A549 (cell line): ENCODE data around the gene PCDH9. TPM values are rescaled to one million over a fixed set of nuclear protein-coding genes. Genes with fewer than 3 reads are reported as not detected.

ENCODE experiments used
- ATAC-seq, 2 experiments: fragments of 200-7000 bp in 1 of 2; fragments of >200 bp in 1 of 2; cut with Nextera tagmentation in 1 of 2; cut with Tn5 transposase in 1 of 2; 3 replicates each; pipeline versions ENCODE4 v1.8.0 to v1.9.1; 2018 to 2020; ENCODE audit warnings: mild to moderate bottlenecking in 1 of 2, moderate library complexity in 1 of 2
- CTCF ChIA-PET: fragments of 300-600 bp; sonication (Branson Sonifier 250); formaldehyde crosslinking; extraction: SDS; loops from one replicate; lab custom pipeline; 2021; ENCODE audit warnings: antibody characterized with exemption, inconsistent platforms; lab: Yijun Ruan, JAX
- POLR2A ChIA-PET: fragments of 350-600 bp; formaldehyde crosslinking; extraction: SDS; loops from one replicate; lab custom pipeline; 2021; ENCODE audit warnings: antibody characterized with exemption, inconsistent platforms; lab: Yijun Ruan, JAX
- DNase-seq, 2 experiments: peaks; one replicate each; pipeline versions ENCODE4 v3.0.0 to v3.0.0-alpha.2; 2011 to 2016; ENCODE audit warnings: low read depth in 1 of 2, low spot score in 1 of 2
- FAIRE-seq: peaks from 2 replicates; lab custom pipeline; 2011; peaks lifted over from hg19 to GRCh38; lab: Jason Lieb, UNC
- H3K27ac ChIP-seq, 2 experiments: fragments of >200 bp; sonication (Bioruptor Twin); formaldehyde crosslinking; 3 replicates each; pipeline ENCODE4 v1.5.1; 2016 to 2017
- H3K4me1 ChIP-seq: fragments of >200 bp; sonication (Bioruptor Twin); formaldehyde crosslinking; 3 replicates; pipeline ENCODE4 v1.6.1; 2016
- H3K4me2 ChIP-seq: fragments of >200 bp; sonication (Bioruptor Twin); formaldehyde crosslinking; 3 replicates; pipeline ENCODE4 v1.6.1; 2016
- H3K4me3 ChIP-seq: fragments of >200 bp; sonication (Bioruptor Twin); formaldehyde crosslinking; 3 replicates; pipeline ENCODE4 v1.5.1; 2016
- H3K9me3 ChIP-seq: fragments of >200 bp; sonication (Bioruptor Twin); formaldehyde crosslinking; 3 replicates; pipeline ENCODE4 v1.6.1; 2016
- BHLHE40 ChIP-seq: IDR thresholded peaks from 2 replicates; pipeline ENCODE4 v1.6.1; 2012; ENCODE audit warnings: low read depth, low read length, inconsistent platforms
- CBX8 ChIP-seq: fragments of 200-600 bp; sonication (generic); IDR thresholded peaks from 2 replicates; pipeline ENCODE4 v1.6.1; 2016
- CHD2 ChIP-seq: fragments of 150-350 bp; IDR thresholded peaks from 2 replicates; pipeline ENCODE4 v1.6.1; 2014; ENCODE audit warnings: low read length; ENCODE audit not compliant: partially characterized antibody
- CHD4 ChIP-seq: fragments of 200-600 bp; sonication (generic); IDR thresholded peaks from 2 replicates; pipeline ENCODE4 v1.6.1; 2016; ENCODE audit warnings: antibody characterized with exemption, mild to moderate bottlenecking, borderline replicate concordance
- EP300 ChIP-seq, 2 experiments: fragments of >200 bp; sonication (Bioruptor Twin); formaldehyde crosslinking; IDR thresholded peaks; 2 replicates in 1 of 2; 3 replicates in 1 of 2; pipeline ENCODE4 v1.6.1; 2016 to 2017
- FOSL2 ChIP-seq, 2 experiments: fragments of 450-650 bp in 1 of 2; fragments of >200 bp in 1 of 2; sonication (Bioruptor Twin) in 1 of 2; formaldehyde crosslinking; IDR thresholded peaks; 2 replicates each; pipeline versions ENCODE4 v1.5.0 to v1.6.1; 2016 to 2020; ENCODE audit warnings: mild to moderate bottlenecking in 1 of 2, moderate library complexity in 1 of 2
- FOXS1 ChIP-seq: fragments of 250-450 bp; sonication (Bioruptor Pico); IDR thresholded peaks from 2 replicates; pipeline ENCODE4 v1.5.0; 2020; ENCODE audit warnings: mild to moderate bottlenecking, moderate library complexity
- GATA3 ChIP-seq: IDR thresholded peaks from 2 replicates; pipeline ENCODE4 v1.6.1; 2012; ENCODE audit warnings: borderline replicate concordance
- HOXB5 ChIP-seq: fragments of 250-450 bp; sonication (Bioruptor Pico); IDR thresholded peaks from 2 replicates; pipeline ENCODE4 v1.5.0; 2020; ENCODE audit warnings: mild to moderate bottlenecking, moderate library complexity
- KDM1A ChIP-seq: fragments of 200-600 bp; sonication (generic); IDR thresholded peaks from 2 replicates; pipeline ENCODE4 v1.6.1; 2016; ENCODE audit warnings: low read depth, mild to moderate bottlenecking
- MYC ChIP-seq: IDR thresholded peaks from 2 replicates; pipeline ENCODE4 v1.6.1; 2012; ENCODE audit warnings: mild to moderate bottlenecking, inconsistent platforms, low read length, improper control_type of control experiment, borderline replicate concordance
- NFE2L2 ChIP-seq: fragments of 150-350 bp; conservative IDR thresholded peaks from 2 replicates; pipeline ENCODE4 v1.6.1; 2014; ENCODE audit warnings: low read length
- NPAS2 ChIP-seq: fragments of 250-450 bp; sonication (Bioruptor Pico); IDR thresholded peaks from 2 replicates; pipeline ENCODE4 v1.8.0; 2022; ENCODE audit warnings: mild to moderate bottlenecking, moderate library complexity, borderline replicate concordance
- PHF8 ChIP-seq: fragments of 200-600 bp; sonication (generic); IDR thresholded peaks from 2 replicates; pipeline ENCODE4 v1.6.1; 2016; ENCODE audit warnings: low read depth, mild to moderate bottlenecking, antibody characterized with exemption, moderate library complexity, borderline replicate concordance
- RNF2 ChIP-seq: fragments of 200-600 bp; sonication (generic); IDR thresholded peaks from 2 replicates; pipeline ENCODE4 v1.6.1; 2016; ENCODE audit warnings: low read depth, mild to moderate bottlenecking, antibody characterized with exemption, moderate library complexity, borderline replicate concordance
- TP53 ChIP-seq: fragments of 250-450 bp; sonication (Bioruptor Pico); IDR thresholded peaks from 2 replicates; pipeline ENCODE4 v1.5.0; 2021; ENCODE audit warnings: mild to moderate bottlenecking, moderate library complexity
- ZNF302 ChIP-seq: fragments of 250-450 bp; sonication (Bioruptor Pico); IDR thresholded peaks from 2 replicates; pipeline ENCODE4 v1.9.0; 2021; ENCODE audit warnings: inconsistent platforms, mild to moderate bottlenecking, moderate library complexity
- WGBS: methylation state at CpG from one replicate; pipeline ENCODE4 v1.1.6; 2017; ENCODE audit errors: missing lambda C conversion rate; 5-methylcytosine and 5-hydroxymethylcytosine counted together
- polyA plus RNA-seq, 4 experiments: library from polyadenylated mRNA; depleted of rRNA in 3 of 4; stranded (reverse); fragments of >200 nt; fragmentation: RNase III in 1 of 4; extraction: RNeasy Plus Mini Kit Qiagen cat#74134 plus additional on column Dnase treatment in 1 of 4; gene quantifications; 2 replicates in 3 of 4; 3 replicates in 1 of 4; pipeline ENCODE4 v1.2.3, GENCODE V29; 2011 to 2017
- TF ChIP-seq, protein P1 (sequence below): fragments of >200 bp; sonication (Bioruptor Twin); formaldehyde crosslinking; IDR thresholded peaks from 3 replicates; pipeline ENCODE4 v1.5.1; 2016
- TF ChIP-seq, protein P2 (sequence below): fragments of 450-650 bp; IDR thresholded peaks from 2 replicates; pipeline ENCODE4 v1.6.1; 2014; ENCODE audit warnings: antibody characterized with exemption
- TF ChIP-seq, protein P3 (sequence below): IDR thresholded peaks from 2 replicates; pipeline ENCODE4 v1.6.1; 2012
- TF ChIP-seq, protein P4 (sequence below): fragments of 250-450 bp; sonication (Bioruptor Pico); IDR thresholded peaks from 2 replicates; pipeline ENCODE4 v1.5.0; 2020; ENCODE audit warnings: low read depth, mild to moderate bottlenecking, moderate library complexity
- TF ChIP-seq, protein P5 (sequence below): fragments of 250-450 bp; sonication (Bioruptor Pico); IDR thresholded peaks from 2 replicates; pipeline ENCODE4 v1.5.0; 2021; ENCODE audit warnings: mild to moderate bottlenecking, moderate library complexity, borderline replicate concordance
- TF ChIP-seq, protein P6 (sequence below): fragments of >200 bp; sonication (Bioruptor Twin); formaldehyde crosslinking; IDR thresholded peaks from 2 replicates; pipeline ENCODE4 v1.6.1; 2016
- TF ChIP-seq, protein P7 (sequence below): fragments of 200-600 bp; sonication (generic); IDR thresholded peaks from 2 replicates; pipeline ENCODE4 v1.6.1; 2016; ENCODE audit warnings: antibody characterized with exemption, mild to moderate bottlenecking, moderate library complexity
- TF ChIP-seq, protein P8 (sequence below): fragments of 150-350 bp; IDR thresholded peaks from 2 replicates; pipeline ENCODE4 v1.6.1; 2014; ENCODE audit warnings: low read depth, mild to moderate bottlenecking, low read length

PCDH9 gene
- polyA plus RNA-seq, 2 of the 4 experiments (the other 2 are of a cell fraction): 16.0 to 29.5 TPM

DNA sequence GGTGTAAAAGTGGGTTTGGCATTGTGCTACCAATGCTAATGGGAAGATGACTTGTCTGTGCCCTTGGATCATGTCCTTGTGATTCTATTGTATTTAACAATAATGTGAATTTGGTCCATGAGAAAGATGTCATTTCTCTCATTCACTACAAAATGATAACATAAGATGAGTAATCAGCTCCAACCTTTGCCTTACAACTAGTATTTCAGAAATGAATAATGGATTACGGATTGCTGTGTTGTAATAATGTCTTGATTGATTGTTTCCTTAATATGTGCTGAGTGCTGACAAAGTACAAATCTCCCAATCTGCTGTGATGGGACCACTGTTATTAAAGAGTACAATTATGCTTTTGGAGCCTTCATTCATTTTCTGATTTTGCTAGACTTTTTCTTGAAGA is 375.0 kb downstream of the PCDH9 start:
- Histone ChIP-seq H3K9me3 (no peaks in the 10 kb centered on the region), H3K27ac (no peak overlapping the region), H3K4me3 (no peak overlapping the region), H3K4me2 (no peak overlapping the region), H3K4me1 (peaks cover 16% of the 10 kb centered on the region)
- ChIA-PET POLR2A (no interaction called here), CTCF (no interaction called here)
- DNase-seq (no peak), FAIRE-seq (no peak), ATAC-seq (no peak)
- no peak for TF ChIP-seq TP53
- TF ChIP-seq, protein P1, sequence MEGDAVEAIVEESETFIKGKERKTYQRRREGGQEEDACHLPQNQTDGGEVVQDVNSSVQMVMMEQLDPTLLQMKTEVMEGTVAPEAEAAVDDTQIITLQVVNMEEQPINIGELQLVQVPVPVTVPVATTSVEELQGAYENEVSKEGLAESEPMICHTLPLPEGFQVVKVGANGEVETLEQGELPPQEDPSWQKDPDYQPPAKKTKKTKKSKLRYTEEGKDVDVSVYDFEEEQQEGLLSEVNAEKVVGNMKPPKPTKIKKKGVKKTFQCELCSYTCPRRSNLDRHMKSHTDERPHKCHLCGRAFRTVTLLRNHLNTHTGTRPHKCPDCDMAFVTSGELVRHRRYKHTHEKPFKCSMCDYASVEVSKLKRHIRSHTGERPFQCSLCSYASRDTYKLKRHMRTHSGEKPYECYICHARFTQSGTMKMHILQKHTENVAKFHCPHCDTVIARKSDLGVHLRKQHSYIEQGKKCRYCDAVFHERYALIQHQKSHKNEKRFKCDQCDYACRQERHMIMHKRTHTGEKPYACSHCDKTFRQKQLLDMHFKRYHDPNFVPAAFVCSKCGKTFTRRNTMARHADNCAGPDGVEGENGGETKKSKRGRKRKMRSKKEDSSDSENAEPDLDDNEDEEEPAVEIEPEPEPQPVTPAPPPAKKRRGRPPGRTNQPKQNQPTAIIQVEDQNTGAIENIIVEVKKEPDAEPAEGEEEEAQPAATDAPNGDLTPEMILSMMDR: no peak
- TF ChIP-seq, protein P2, sequence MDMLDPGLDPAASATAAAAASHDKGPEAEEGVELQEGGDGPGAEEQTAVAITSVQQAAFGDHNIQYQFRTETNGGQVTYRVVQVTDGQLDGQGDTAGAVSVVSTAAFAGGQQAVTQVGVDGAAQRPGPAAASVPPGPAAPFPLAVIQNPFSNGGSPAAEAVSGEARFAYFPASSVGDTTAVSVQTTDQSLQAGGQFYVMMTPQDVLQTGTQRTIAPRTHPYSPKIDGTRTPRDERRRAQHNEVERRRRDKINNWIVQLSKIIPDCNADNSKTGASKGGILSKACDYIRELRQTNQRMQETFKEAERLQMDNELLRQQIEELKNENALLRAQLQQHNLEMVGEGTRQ: no peak
- TF ChIP-seq RNF2: no peak
- no peak for TF ChIP-seq FOXS1
- no peak for TF ChIP-seq BHLHE40
- no peak for TF ChIP-seq NPAS2
- TF ChIP-seq, protein P3, sequence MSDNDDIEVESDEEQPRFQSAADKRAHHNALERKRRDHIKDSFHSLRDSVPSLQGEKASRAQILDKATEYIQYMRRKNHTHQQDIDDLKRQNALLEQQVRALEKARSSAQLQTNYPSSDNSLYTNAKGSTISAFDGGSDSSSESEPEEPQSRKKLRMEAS: no peak
- TF ChIP-seq, protein P4, sequence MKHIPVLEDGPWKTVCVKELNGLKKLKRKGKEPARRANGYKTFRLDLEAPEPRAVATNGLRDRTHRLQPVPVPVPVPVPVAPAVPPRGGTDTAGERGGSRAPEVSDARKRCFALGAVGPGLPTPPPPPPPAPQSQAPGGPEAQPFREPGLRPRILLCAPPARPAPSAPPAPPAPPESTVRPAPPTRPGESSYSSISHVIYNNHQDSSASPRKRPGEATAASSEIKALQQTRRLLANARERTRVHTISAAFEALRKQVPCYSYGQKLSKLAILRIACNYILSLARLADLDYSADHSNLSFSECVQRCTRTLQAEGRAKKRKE: no peak
- TF ChIP-seq ZNF302 (CRISPR knock-in tag): no peak
- 55% methylated on average over 1 of the region's 1 CpG for WGBS

DNA sequence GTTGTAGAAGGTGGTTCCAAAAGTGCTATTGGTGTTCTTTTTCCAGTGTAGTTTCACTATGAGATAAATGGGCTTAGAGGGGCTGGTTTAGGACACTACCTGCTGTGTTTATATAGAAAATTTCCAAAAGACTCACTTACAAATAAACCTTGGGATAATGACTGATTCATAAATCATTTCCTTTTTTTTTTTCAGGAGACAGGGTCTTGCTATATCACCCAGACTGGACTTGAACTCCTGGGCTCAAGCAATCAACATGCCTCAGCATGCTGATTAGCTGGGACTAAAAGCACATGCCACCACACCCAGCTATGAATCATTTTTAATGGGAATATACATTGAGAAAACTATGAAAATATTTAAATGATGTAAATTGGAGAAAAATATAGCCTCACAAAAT is 376.6 kb downstream of the PCDH9 start:
- no peak for FAIRE-seq

More for the DNA sequence above, 376.6 kb downstream of the PCDH9 start:
- Histone ChIP-seq H3K4me3 (no peak overlapping the region), H3K9me3 (no peaks in the 10 kb centered on the region), H3K27ac (no peak overlapping the region), H3K4me1 (peaks cover 8% of the 10 kb centered on the region; the same call in 2 of the 3 replicates), H3K4me2 (no peak overlapping the region)
- ATAC-seq: no peak
- ChIA-PET POLR2A (no interaction called here), CTCF (no interaction called here)
- TF ChIP-seq, protein P5, sequence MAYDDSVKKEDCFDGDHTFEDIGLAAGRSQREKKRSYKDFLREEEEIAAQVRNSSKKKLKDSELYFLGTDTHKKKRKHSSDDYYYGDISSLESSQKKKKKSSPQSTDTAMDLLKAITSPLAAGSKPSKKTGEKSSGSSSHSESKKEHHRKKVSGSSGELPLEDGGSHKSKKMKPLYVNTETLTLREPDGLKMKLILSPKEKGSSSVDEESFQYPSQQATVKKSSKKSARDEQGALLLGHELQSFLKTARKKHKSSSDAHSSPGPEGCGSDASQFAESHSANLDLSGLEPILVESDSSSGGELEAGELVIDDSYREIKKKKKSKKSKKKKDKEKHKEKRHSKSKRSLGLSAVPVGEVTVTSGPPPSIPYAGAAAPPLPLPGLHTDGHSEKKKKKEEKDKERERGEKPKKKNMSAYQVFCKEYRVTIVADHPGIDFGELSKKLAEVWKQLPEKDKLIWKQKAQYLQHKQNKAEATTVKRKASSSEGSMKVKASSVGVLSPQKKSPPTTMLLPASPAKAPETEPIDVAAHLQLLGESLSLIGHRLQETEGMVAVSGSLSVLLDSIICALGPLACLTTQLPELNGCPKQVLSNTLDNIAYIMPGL (CRISPR knock-in tag): no peak
- TF ChIP-seq, protein P3: no peak
- TF ChIP-seq KDM1A (no peak), HOXB5 (CRISPR knock-in tag) (no peak), BHLHE40 (no peak), NPAS2 (no peak), EP300 (IDR thresholded peaks at IDR 0.05) (no peak), NFE2L2 (no peak), FOSL2 (IDR thresholded peaks at IDR 0.05) (no peak), FOSL2 (CRISPR knock-in tag; IDR thresholded peaks at IDR 0.05) (no peak), CBX8 (no peak), MYC (no peak), CHD2 (no peak), PHF8 (no peak), CHD4 (no peak), GATA3 (no peak)
- TF ChIP-seq, protein P6, sequence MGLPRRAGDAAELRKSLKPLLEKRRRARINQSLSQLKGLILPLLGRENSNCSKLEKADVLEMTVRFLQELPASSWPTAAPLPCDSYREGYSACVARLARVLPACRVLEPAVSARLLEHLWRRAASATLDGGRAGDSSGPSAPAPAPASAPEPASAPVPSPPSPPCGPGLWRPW: no peak
- TF ChIP-seq, protein P7, sequence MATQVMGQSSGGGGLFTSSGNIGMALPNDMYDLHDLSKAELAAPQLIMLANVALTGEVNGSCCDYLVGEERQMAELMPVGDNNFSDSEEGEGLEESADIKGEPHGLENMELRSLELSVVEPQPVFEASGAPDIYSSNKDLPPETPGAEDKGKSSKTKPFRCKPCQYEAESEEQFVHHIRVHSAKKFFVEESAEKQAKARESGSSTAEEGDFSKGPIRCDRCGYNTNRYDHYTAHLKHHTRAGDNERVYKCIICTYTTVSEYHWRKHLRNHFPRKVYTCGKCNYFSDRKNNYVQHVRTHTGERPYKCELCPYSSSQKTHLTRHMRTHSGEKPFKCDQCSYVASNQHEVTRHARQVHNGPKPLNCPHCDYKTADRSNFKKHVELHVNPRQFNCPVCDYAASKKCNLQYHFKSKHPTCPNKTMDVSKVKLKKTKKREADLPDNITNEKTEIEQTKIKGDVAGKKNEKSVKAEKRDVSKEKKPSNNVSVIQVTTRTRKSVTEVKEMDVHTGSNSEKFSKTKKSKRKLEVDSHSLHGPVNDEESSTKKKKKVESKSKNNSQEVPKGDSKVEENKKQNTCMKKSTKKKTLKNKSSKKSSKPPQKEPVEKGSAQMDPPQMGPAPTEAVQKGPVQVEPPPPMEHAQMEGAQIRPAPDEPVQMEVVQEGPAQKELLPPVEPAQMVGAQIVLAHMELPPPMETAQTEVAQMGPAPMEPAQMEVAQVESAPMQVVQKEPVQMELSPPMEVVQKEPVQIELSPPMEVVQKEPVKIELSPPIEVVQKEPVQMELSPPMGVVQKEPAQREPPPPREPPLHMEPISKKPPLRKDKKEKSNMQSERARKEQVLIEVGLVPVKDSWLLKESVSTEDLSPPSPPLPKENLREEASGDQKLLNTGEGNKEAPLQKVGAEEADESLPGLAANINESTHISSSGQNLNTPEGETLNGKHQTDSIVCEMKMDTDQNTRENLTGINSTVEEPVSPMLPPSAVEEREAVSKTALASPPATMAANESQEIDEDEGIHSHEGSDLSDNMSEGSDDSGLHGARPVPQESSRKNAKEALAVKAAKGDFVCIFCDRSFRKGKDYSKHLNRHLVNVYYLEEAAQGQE: no peak
- TF ChIP-seq, protein P8, sequence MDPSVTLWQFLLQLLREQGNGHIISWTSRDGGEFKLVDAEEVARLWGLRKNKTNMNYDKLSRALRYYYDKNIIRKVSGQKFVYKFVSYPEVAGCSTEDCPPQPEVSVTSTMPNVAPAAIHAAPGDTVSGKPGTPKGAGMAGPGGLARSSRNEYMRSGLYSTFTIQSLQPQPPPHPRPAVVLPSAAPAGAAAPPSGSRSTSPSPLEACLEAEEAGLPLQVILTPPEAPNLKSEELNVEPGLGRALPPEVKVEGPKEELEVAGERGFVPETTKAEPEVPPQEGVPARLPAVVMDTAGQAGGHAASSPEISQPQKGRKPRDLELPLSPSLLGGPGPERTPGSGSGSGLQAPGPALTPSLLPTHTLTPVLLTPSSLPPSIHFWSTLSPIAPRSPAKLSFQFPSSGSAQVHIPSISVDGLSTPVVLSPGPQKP: no peak
- DNase-seq: no peak
